Right forelimb (tissue), 1 donor: ENCODE data around the gene KIAA2012.

ENCODE experiments used
- DNase-seq: peaks from one replicate; pipeline ENCODE4 v3.0.0-alpha.2; 2018

KIAA2012 gene

GRCh38 chr2:202091476-202091875, 18.4 kb downstream of the KIAA2012 start:
- no peak for DNase-seq

- DNase-seq: no peak
Observed at GRCh38 chr2:202094426-202094986, 21.5 kb downstream of the KIAA2012 start.

GRCh38 chr2:202095235-202095634, 22.2 kb downstream of the KIAA2012 start:
- DNase-seq: no peak

GRCh38 chr2:202096736-202097135, 23.7 kb downstream of the KIAA2012 start:
- DNase-seq: no peak

- no peak for DNase-seq
Observed at GRCh38 chr2:202098291-202098690, 25.2 kb downstream of the KIAA2012 start.

- DNase-seq: no peak
Observed at GRCh38 chr2:202099515-202099914, 26.5 kb downstream of the KIAA2012 start.

- no peak for DNase-seq
Observed at GRCh38 chr2:202100176-202100575, 27.1 kb downstream of the KIAA2012 start.

- DNase-seq: no peak
Observed at GRCh38 chr2:202101026-202101579, 28.0 kb downstream of the KIAA2012 start.

GRCh38 chr2:202102425-202103000, 29.5 kb downstream of the KIAA2012 start:
- DNase-seq: no peak

- DNase-seq: no peak
Observed at GRCh38 chr2:202104286-202104870, 31.3 kb downstream of the KIAA2012 start.

- no peak for DNase-seq
Observed at GRCh38 chr2:202105025-202105424, 32.0 kb downstream of the KIAA2012 start.

GRCh38 chr2:202108345-202108744, 35.3 kb downstream of the KIAA2012 start:
- DNase-seq: no peak

GRCh38 chr2:202109139-202109736, 36.2 kb downstream of the KIAA2012 start:
- no peak for DNase-seq

- DNase-seq: no peak
Observed at GRCh38 chr2:202109737-202110184, 36.7 kb downstream of the KIAA2012 start.

- DNase-seq: no peak
Observed at GRCh38 chr2:202110491-202110890, 37.4 kb downstream of the KIAA2012 start.

GRCh38 chr2:202112041-202112440, 39.0 kb downstream of the KIAA2012 start:
- DNase-seq: no peak

- no peak for DNase-seq
Observed at GRCh38 chr2:202113571-202114142, 40.6 kb downstream of the KIAA2012 start.

GRCh38 chr2:202114291-202114690, 41.2 kb downstream of the KIAA2012 start:
- DNase-seq: no peak

GRCh38 chr2:202114795-202115194, 41.7 kb downstream of the KIAA2012 start:
- no peak for DNase-seq

- no peak for DNase-seq
Observed at GRCh38 chr2:202115479-202115971, 42.5 kb downstream of the KIAA2012 start.

GRCh38 chr2:202116691-202117090, 43.6 kb downstream of the KIAA2012 start:
- DNase-seq: no peak

- no peak for DNase-seq
Observed at GRCh38 chr2:202118168-202118567, 45.1 kb downstream of the KIAA2012 start.

GRCh38 chr2:202120828-202121227, 47.8 kb downstream of the KIAA2012 start:
- no peak for DNase-seq
